HepG2 (cell line): ENCODE data around the gene CMIP. TPM values are rescaled to one million over a fixed set of nuclear protein-coding genes. Genes with fewer than 3 reads are reported as not detected.

Experiments
- AHDC1 ChIP-seq: sonication (generic); formaldehyde crosslinking; IDR thresholded peaks from 2 replicates; pipeline ENCODE4 v1.5.1; 2020; ENCODE audit warnings: mild to moderate bottlenecking, missing genetic modification reagents, borderline replicate concordance
- ATAD3A ChIP-seq: sonication (generic); formaldehyde crosslinking; IDR thresholded peaks from 2 replicates; pipeline ENCODE4 v1.4.0; 2020; ENCODE audit warnings: missing genetic modification reagents
- GFI1 ChIP-seq: sonication (generic); formaldehyde crosslinking; IDR thresholded peaks from 2 replicates; pipeline ENCODE4 v1.5.0; 2020; ENCODE audit warnings: missing genetic modification reagents, mild to moderate bottlenecking, borderline replicate concordance
- GPN1 ChIP-seq: sonication (generic); formaldehyde crosslinking; IDR thresholded peaks from 2 replicates; pipeline ENCODE4 v1.5.1; 2020; ENCODE audit warnings: missing genetic modification reagents, borderline replicate concordance
- KDM6A ChIP-seq: IDR thresholded peaks from 2 replicates; pipeline ENCODE4 v1.6.1; 2016; ENCODE audit warnings: low read depth
- KMT2A ChIP-seq: sonication (generic); formaldehyde crosslinking; IDR thresholded peaks from 2 replicates; pipeline ENCODE4 v1.4.0; 2020; ENCODE audit warnings: missing genetic modification reagents
- MED13 ChIP-seq: sonication (generic); formaldehyde crosslinking; IDR thresholded peaks from 2 replicates; pipeline ENCODE4 v1.5.0; 2020; ENCODE audit warnings: missing genetic modification reagents
- MTERF4 ChIP-seq: sonication (generic); formaldehyde crosslinking; IDR thresholded peaks from 2 replicates; pipeline ENCODE4 v1.8.0; 2023; ENCODE audit warnings: mild to moderate bottlenecking, missing genetic modification reagents
- PITX1 ChIP-seq: sonication (generic); formaldehyde crosslinking; IDR thresholded peaks from 2 replicates; pipeline ENCODE4 v1.5.1; 2020; ENCODE audit warnings: mild to moderate bottlenecking, missing genetic modification reagents
- RFXANK ChIP-seq: IDR thresholded peaks from 2 replicates; pipeline ENCODE4 v1.6.1; 2016
- SATB2 ChIP-seq: sonication (generic); formaldehyde crosslinking; IDR thresholded peaks from 2 replicates; pipeline ENCODE4 v1.5.0; 2020; ENCODE audit warnings: missing genetic modification reagents
- SMARCC2 ChIP-seq: fragments of 450-650 bp; IDR thresholded peaks from 2 replicates; pipeline ENCODE4 v1.6.1; 2017; ENCODE audit warnings: antibody characterized with exemption, mild to moderate bottlenecking
- SOX13 ChIP-seq, 3 experiments: fragments of 450-650 bp in 1 of 3; sonication (generic) in 1 of 3; formaldehyde crosslinking in 1 of 3; IDR thresholded peaks in 2 of 3; conservative IDR thresholded peaks in 1 of 3; 2 replicates each; pipeline versions ENCODE4 v1.5.0 to v1.6.1; 2016 to 2020; ENCODE audit warnings: antibody characterized with exemption in 1 of 3, mild to moderate bottlenecking in 1 of 3, missing compliant biosample characterization in 1 of 3, missing genetic modification reagents in 1 of 3, moderate library complexity in 1 of 3
- TP53 ChIP-seq: sonication (generic); formaldehyde crosslinking; conservative IDR thresholded peaks from 2 replicates; pipeline ENCODE4 v1.4.0; 2020; ENCODE audit warnings: missing genetic modification reagents
- ZFAT ChIP-seq: sonication (generic); formaldehyde crosslinking; conservative IDR thresholded peaks from 2 replicates; pipeline ENCODE4 v1.8.1; 2023; ENCODE audit warnings: missing genetic modification reagents, inconsistent platforms
- ZNF296 ChIP-seq: sonication (generic); formaldehyde crosslinking; conservative IDR thresholded peaks from 2 replicates; pipeline ENCODE4 v1.5.0; 2020; ENCODE audit warnings: mild to moderate bottlenecking, missing genetic modification reagents
- ZNF644 ChIP-seq: IDR thresholded peaks from 2 replicates; pipeline ENCODE4 v1.6.1; 2016; ENCODE audit warnings: low read depth
- ZNF761 ChIP-seq: sonication (generic); formaldehyde crosslinking; conservative IDR thresholded peaks from 2 replicates; pipeline ENCODE4 v1.4.0; 2020; ENCODE audit warnings: mild to moderate bottlenecking, missing genetic modification reagents
- ZNF891 ChIP-seq: sonication (generic); formaldehyde crosslinking; IDR thresholded peaks from 2 replicates; pipeline ENCODE4 v1.5.0; 2020; ENCODE audit warnings: mild to moderate bottlenecking, missing genetic modification reagents
- polyA plus RNA-seq, 8 experiments: library from polyadenylated mRNA; depleted of rRNA in 3 of 8; stranded (reverse) in 7 of 8; unstranded in 1 of 8; fragments of >200 nt; fragmentation: Illumina TruSeq in 4 of 8; extraction: Trizol in 4 of 8; gene quantifications; 2 replicates each; pipeline versions ENCODE4 v1.2.1 to v1.2.3, GENCODE V29; 2011 to 2016; ENCODE audit warnings: low read depth in 4 of 8, missing spikeins in 1 of 8, mixed read lengths in 1 of 8; ENCODE audit not compliant: insufficient read depth in 1 of 8
- total RNA-seq, 5 experiments: library from RNA; depleted of rRNA; stranded (reverse); fragments of >200 nt; fragmentation: Illumina TruSeq; extraction: Trizol; gene quantifications; 2 replicates each; pipeline ENCODE4 v1.2.3, GENCODE V29; 2016; ENCODE audit warnings: low read depth in 1 of 5
- TF ChIP-seq, protein P1 (sequence below): sonication (generic); formaldehyde crosslinking; IDR thresholded peaks from 2 replicates; pipeline ENCODE4 v1.4.0; 2020; ENCODE audit warnings: missing genetic modification reagents

The CMIP gene
- total and polyA plus RNA-seq, 2 of the 13 experiments (the other 11 are each of a cell fraction or from before 2014, with no cell fraction given) = 10.9 to 18.1 TPM

- TF ChIP-seq MTERF4 (CRISPR knock-in tag) (no peak), PITX1 (CRISPR knock-in tag) (0 out of 2 replicates have a peak, but pooled peaks have one; percentile 14), ZFAT (CRISPR knock-in tag) (no peak), SOX13 (IDR thresholded peaks at IDR 0.05) (peak; percentile 55; the same call in 1 of the 2 replicates), SOX13 (CRISPR knock-in tag; conservative IDR thresholded peaks at IDR 0.05 in 1 of 2, IDR thresholded peaks at IDR 0.05 in 1 of 2) (peak in 1 of 2 experiments; percentile 77; a peak in 2 of 4 replicates), TP53 (CRISPR knock-in tag) (peak; percentile 29; the same call in 1 of the 2 replicates), KMT2A (peak; percentile 53; the same call in 1 of the 2 replicates), SATB2 (peak; percentile 65; the same call in 1 of the 2 replicates), ATAD3A (CRISPR knock-in tag) (no peak), MED13 (0 out of 2 replicates have a peak, but pooled peaks have one; percentile 45), KDM6A (no peak), GPN1 (CRISPR knock-in tag) (no peak), RFXANK (CRISPR knock-in tag) (no peak), ZNF296 (no peak), AHDC1 (peak; percentile 66; the same call in 1 of the 2 replicates), ZNF891 (CRISPR knock-in tag) (0 out of 2 replicates have a peak, but pooled peaks have one; percentile 48), ZNF644 (CRISPR knock-in tag) (no peak), GFI1 (CRISPR knock-in tag) (peak; percentile 24; the same call in 1 of the 2 replicates), ZNF761 (CRISPR knock-in tag) (0 out of 2 replicates have a peak, but pooled peaks have one; percentile 36), SMARCC2 (no peak)
- TF ChIP-seq, protein P1, sequence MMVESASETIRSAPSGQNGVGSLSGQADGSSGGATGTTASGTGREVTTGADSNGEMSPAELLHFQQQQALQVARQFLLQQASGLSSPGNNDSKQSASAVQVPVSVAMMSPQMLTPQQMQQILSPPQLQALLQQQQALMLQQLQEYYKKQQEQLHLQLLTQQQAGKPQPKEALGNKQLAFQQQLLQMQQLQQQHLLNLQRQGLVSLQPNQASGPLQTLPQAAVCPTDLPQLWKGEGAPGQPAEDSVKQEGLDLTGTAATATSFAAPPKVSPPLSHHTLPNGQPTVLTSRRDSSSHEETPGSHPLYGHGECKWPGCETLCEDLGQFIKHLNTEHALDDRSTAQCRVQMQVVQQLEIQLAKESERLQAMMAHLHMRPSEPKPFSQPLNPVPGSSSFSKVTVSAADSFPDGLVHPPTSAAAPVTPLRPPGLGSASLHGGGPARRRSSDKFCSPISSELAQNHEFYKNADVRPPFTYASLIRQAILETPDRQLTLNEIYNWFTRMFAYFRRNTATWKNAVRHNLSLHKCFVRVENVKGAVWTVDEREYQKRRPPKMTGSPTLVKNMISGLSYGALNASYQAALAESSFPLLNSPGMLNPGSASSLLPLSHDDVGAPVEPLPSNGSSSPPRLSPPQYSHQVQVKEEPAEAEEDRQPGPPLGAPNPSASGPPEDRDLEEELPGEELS (CRISPR knock-in tag) = no peak
These were observed 12.9 kb upstream of the CMIP start (continued) for GRCh38 chr16:81431554-81432353.
